Stomach (tissue), 9 donors: Measurements from ENCODE around the gene GPS1. TPM values are rescaled to one million over a fixed set of nuclear protein-coding genes. Genes with fewer than 3 reads are reported as not detected.

Experiments used
- DNase-seq, 2 donors: peaks; one replicate each; pipeline versions ENCODE4 v3.0.0 to v3.0.0-alpha.2; 2013 to 2019
- H3K27ac ChIP-seq, 5 donors: fragments of 200-600 bp in 4 of 5; sonication (generic) in 4 of 5; one replicate each; pipeline ENCODE4 v1.5.1; 2013 to 2019; ENCODE audit warnings: mild to moderate bottlenecking in 1 of 5, moderate library complexity in 1 of 5
- H3K27me3 ChIP-seq, 3 donors: fragments of 200-600 bp; sonication (generic); one replicate each; pipeline ENCODE4 v1.5.1; 2017 to 2019; ENCODE audit warnings: mixed run types in 1 of 3
- H3K36me3 ChIP-seq, 4 donors: fragments of 200-600 bp; sonication (generic); 1 replicate in 3 of 4; 2 replicates in 1 of 4; pipeline ENCODE4 v1.5.1; 2016 to 2019
- H3K4me1 ChIP-seq, 4 donors: fragments of 200-600 bp; sonication (generic); one replicate each; pipeline ENCODE4 v1.5.1; 2016 to 2019
- H3K4me3 ChIP-seq, 4 donors: fragments of 200-600 bp; sonication (generic) in 3 of 4; one replicate each; pipeline ENCODE4 v1.5.1; 2016 to 2019; ENCODE audit warnings: mild to moderate bottlenecking in 1 of 4
- H3K9me3 ChIP-seq, 4 donors: fragments of 200-600 bp; sonication (generic); one replicate each; pipeline ENCODE4 v1.5.1; 2016 to 2019
- CTCF ChIP-seq, 7 experiments: fragments of 450-650 bp in 4 of 7; fragments of 200-600 bp in 3 of 7; sonication (generic) in 3 of 7; IDR thresholded peaks; one replicate each; pipeline ENCODE4 v1.5.1; 2016 to 2019; ENCODE audit warnings: antibody characterized with exemption in 7 of 7, control low read depth in 2 of 7, mild to moderate bottlenecking in 1 of 7
- EP300 ChIP-seq: sonication (generic); formaldehyde crosslinking; IDR thresholded peaks from one replicate; pipeline ENCODE4 v1.6.1; 2017; ENCODE audit warnings: antibody characterized with exemption
- POLR2A ChIP-seq, 4 donors: fragments of 450-650 bp; IDR thresholded peaks; one replicate each; pipeline ENCODE4 v1.6.1; 2016; ENCODE audit warnings: antibody characterized with exemption in 4 of 4, control low read depth in 2 of 4, mild to moderate bottlenecking in 1 of 4, moderate library complexity in 1 of 4
- POLR2AphosphoS5 ChIP-seq, 3 donors: sonication (generic); formaldehyde crosslinking; IDR thresholded peaks; one replicate each; pipeline ENCODE4 v1.6.1; 2016; ENCODE audit warnings: antibody characterized with exemption in 3 of 3
- WGBS, 5 donors: extraction: QIAGEN DNeasy Blood & Tissue Kit in 3 of 5; methylation state at CpG; one replicate each; pipeline versions ENCODE4 v1.1.5 to v1.1.7; 2013 to 2018; 5-methylcytosine and 5-hydroxymethylcytosine counted together
- intact Hi-C: fragments of 100-400 bp; cut with DNase I; formaldehyde crosslinking; loops from one replicate; pipeline ENCODE4 v1.15.1; 2023; ENCODE audit warnings: low total_unique reads
- polyA plus RNA-seq, 3 donors: library from polyadenylated mRNA; stranded (reverse); fragments of 200-250 nt; gene quantifications; one replicate each; pipeline ENCODE4 v1.2.3, GENCODE V29; 2013
- total RNA-seq, 5 donors: library from RNA; depleted of rRNA; stranded (reverse); fragments of >200 nt; gene quantifications; one replicate each; pipeline versions ENCODE4 v1.1.0 to v1.2.3, GENCODE V29; 2014 to 2016
- donor health status: healthy with polysubstance abuse.
- donor health status: Bipolar disorder and iron deficiency.
- donor health status: healthy.

The GPS1 gene
- total and polyA plus RNA-seq, 8 donors: 28.0 to 329 (median 101) TPM

DNA sequence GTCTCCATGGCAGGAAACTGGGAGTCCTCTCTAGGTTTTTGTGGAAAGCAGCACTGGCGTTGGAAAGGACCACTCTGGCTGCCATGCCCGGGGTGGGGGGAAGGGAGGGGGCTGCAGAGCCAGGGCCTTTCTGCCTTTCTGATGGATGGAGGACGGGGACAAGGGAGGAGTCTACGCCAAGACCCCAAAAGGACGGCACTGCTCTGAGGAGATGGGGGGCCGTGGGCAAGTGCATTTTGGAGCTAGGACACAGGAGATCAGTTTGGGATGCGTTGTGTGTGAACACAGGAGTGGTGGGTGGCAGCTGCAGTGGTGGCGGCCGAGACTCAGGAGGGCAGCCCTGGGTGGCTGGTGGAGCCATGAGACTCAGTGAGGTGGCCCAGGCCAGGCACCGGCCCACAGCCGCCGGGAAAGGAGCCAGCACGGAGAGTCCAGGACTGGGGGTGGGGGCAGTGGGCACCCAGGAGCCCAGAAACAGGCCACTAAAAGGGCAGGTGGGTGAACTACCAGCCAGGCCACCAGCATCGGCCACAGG lies 31.1 kb upstream of the GPS1 start:
- Histone ChIP-seq H3K4me1 (peaks cover 40 to 70% (median 64%) of the 10 kb centered on the region in 4 donors), H3K4me3 (peak overlapping the region in 1 of 4 donors; percentile 98), H3K9me3 (no peaks in the 10 kb centered on the region), H3K27me3 (no peaks in the 10 kb centered on the region), H3K36me3 (peaks cover 0 to 17% (median 15%) of the 10 kb centered on the region in 4 donors), H3K27ac (no peak overlapping the region)
- intact Hi-C loops: no loop called here
- TF ChIP-seq EP300 (no peak), POLR2AphosphoS5 (IDR thresholded peaks at IDR 0.05) (no peak), POLR2A (IDR thresholded peaks at IDR 0.05) (no peak), CTCF (IDR thresholded peaks at IDR 0.05) (no peak)
- WGBS, 5 donors: 60 to 73% (median 66%) methylated on average over 12 to 14 of the region's 14 CpGs
- DNase-seq: no peak

GRCh38 chr17:82021107-82021899 lies 30.4 kb upstream of the GPS1 start:
- peaks cover 0 to 21% (median 15%) of the 10 kb centered on the region in 4 donors for H3K36me3 ChIP-seq
- intact Hi-C loops: no loop called here
- H3K4me1 ChIP-seq: peaks cover 40 to 70% (median 64%) of the 10 kb centered on the region in 4 donors
- H3K27ac ChIP-seq: peak overlapping the region; percentile 81 to 90 (median 88)
- peak overlapping the region; percentile 79 to 98 (median 88) for H3K4me3 ChIP-seq
- WGBS, 5 donors: 15 to 29% (median 18%) methylated on average over 18 to 25 of the region's 25 CpGs
- no peaks in the 10 kb centered on the region for H3K27me3 ChIP-seq
- peak; percentile 81 to 89 for DNase-seq
- TF ChIP-seq EP300 (no peak), POLR2AphosphoS5 (IDR thresholded peaks at IDR 0.05) (peak in 1 of 3 donors; percentile 49), CTCF (IDR thresholded peaks at IDR 0.05) (peak in 5 of 7 experiments; percentile 50 to 90 (median 62))
- no peaks in the 10 kb centered on the region for H3K9me3 ChIP-seq

DNA sequence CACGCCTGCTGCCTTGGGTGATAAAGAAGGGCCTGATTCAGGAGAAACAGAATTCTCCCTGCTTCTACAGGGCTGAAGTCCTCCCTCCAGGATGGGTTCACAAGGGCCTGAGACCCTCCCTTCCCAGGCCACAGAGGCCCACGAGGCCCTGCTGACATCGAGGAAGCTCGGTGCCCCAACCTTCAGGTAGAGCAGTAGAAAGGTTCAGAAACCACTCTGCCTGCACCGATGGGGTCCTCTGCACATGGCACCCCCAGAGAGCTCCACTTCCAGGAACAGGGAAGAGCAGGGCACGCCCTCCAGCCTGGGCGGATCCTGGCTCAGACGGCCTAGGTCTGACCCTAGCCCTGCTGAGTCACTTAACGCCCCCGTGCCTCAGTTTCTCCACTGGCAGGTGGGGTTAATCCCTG lies 29.8 kb upstream of the GPS1 start:
- Histone ChIP-seq H3K4me3 (peak overlapping the region; percentile 79 to 98 (median 88)), H3K27ac (peak overlapping the region; percentile 81 to 90 (median 88)), H3K9me3 (no peaks in the 10 kb centered on the region), H3K36me3 (peaks cover 0 to 24% (median 17%) of the 10 kb centered on the region in 4 donors), H3K4me1 (peaks cover 40 to 68% (median 63%) of the 10 kb centered on the region in 4 donors), H3K27me3 (no peaks in the 10 kb centered on the region)
- no peak for DNase-seq
- TF ChIP-seq POLR2A (IDR thresholded peaks at IDR 0.05) (no peak), POLR2AphosphoS5 (IDR thresholded peaks at IDR 0.05) (no peak), CTCF (IDR thresholded peaks at IDR 0.05) (no peak), EP300 (no peak)
- WGBS, 5 donors: 3 to 10% (median 6%) methylated on average over 4 to 10 of the region's 10 CpGs
- intact Hi-C loops: no loop called here

DNA sequence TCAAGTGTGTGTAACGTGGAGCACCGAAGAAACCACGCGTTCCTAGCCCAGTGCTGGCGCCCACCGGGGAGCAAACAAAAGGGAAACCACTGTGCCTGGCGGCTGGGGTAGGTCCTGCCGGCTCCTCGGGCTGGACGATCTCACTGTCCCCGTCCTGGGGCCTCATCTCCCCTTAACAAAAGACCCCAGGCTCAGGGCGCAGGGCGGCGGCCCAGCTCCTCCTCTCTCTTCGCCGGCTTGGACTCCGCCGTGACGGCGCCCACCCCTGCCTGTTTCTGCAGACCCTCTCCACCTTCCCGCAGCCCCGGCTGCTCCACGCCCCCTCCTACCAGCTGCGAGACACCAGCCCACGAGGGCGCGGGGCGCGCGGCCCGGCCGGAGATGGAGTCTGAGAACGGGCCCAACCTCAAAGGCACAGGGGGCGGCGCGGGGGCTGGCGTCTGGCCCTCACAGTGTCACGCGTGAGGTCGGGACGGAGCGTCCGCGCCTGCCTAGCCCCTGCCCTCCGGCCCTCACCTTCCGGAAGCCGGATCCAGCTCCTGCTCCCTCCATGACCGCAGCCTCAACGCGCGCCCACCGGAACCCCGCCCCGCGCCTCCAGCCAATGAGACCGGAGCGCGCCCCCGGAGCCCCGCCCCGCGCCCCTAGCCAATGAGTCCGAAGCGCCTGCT lies 29.3 kb upstream of the GPS1 start, which contains the start of gene CENPX:
TSS of gene CENPX (minus strand) at position 569 of the 671 bp plus-strand sequence. CDS start at position 552, 17 bp downstream.
- no peaks in the 10 kb centered on the region for H3K27me3 ChIP-seq
- WGBS, 5 donors: 0 to 1% (median 1%) methylated on average over 27 to 64 of the region's 64 CpGs
- peak within 1 kb of the TSS; percentile 79 to 98 (median 88) for H3K4me3 ChIP-seq
- peak within 1 kb of the TSS; percentile 81 to 90 (median 88) for H3K27ac ChIP-seq
- H3K36me3 ChIP-seq: peaks cover 0 to 29% (median 20%) of the 10 kb centered on the region in 4 donors
- DNase-seq: no peak
- intact Hi-C loops: no loop called here
- no peaks in the 10 kb centered on the region for H3K9me3 ChIP-seq
- H3K4me1 ChIP-seq: peaks cover 40 to 68% (median 62%) of the 10 kb centered on the region in 4 donors
- peak in 1 of 4 donors; percentile 45 for TF ChIP-seq POLR2A (IDR thresholded peaks at IDR 0.05)
- TF ChIP-seq CTCF (IDR thresholded peaks at IDR 0.05): no peak
- no peak for TF ChIP-seq EP300
- peak in 2 of 3 donors; percentile 57 to 76 for TF ChIP-seq POLR2AphosphoS5 (IDR thresholded peaks at IDR 0.05)
